NCI-H345 treated with DMSO at 0.1 percent for 48 hours (cell line): Measurements from ENCODE around the gene ANTXR1.

ENCODE experiments used
- DNase-seq: peaks from one replicate; lab custom pipeline; 2025; ENCODE audit not compliant: unreplicated experiment; lab: John Stamatoyannopoulos, UW

ANTXR1 gene

DNA sequence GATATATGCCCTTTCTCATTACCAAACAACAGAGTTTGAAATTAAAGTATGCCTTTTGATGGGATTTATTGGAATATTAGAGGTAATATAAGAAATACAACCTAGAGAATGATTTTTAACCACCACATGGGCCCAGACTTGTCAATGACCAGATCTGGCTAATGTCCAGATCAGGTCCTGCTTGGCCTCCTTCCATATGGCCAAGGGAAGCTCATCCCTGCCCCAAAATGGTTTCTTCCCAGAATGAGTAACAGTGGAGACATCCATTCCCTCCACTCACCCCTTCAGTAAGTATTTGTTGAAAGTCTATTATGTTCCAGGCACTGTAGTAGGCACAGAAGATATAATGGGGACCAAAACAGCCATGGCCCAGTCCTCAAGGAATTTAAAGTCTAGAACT lies 54.9 kb downstream of the ANTXR1 start:
- no peak for DNase-seq

DNA sequence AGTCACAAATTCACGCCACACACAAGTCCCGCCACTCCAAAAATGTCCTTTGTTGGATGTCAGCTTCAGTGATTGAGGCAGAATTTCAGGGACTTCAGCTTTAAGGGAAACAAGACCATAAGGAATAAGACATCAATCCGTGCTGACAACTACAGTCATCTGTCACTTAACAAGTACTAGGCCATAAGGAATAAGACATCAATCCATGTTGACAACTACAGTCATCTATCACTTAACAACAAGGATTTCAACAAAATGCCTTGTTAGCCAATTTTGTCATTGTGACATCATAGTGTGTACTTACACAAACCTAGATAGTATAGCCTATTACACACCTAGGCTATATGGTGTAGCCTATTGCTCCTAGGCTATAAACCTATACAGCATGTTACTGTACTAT lies 58.0 kb downstream of the ANTXR1 start:
- DNase-seq, result no peak

DNA sequence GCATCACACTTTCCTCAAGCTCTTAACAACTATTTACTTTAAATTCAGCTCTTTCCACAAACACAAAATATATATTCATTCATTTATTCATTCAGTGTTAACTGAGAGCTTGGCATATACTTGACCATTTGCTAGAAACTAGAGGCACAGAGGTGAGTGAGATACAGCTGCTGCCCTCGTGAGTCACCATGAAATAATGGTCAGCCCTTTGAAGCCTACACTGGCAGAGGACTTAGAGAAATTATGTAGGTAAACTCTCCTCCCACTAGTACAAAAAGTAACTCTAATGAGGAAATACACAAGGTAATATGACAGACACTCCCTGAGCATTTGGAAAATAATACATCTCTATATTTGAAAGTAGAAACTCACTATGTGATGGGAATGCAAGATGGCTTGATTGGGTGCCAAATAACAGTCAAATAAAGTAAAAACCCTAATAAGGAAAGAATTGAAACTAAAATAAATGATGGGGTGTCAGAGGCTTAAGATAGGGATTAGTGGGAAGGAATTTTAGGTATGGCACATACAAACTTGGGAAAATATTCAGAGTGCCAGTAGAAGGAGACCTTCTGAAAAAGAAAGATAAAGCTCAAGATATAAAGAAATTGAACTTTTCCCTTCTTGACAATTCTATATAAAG lies 61.1 kb downstream of the ANTXR1 start:
- DNase-seq, result no peak

DNA sequence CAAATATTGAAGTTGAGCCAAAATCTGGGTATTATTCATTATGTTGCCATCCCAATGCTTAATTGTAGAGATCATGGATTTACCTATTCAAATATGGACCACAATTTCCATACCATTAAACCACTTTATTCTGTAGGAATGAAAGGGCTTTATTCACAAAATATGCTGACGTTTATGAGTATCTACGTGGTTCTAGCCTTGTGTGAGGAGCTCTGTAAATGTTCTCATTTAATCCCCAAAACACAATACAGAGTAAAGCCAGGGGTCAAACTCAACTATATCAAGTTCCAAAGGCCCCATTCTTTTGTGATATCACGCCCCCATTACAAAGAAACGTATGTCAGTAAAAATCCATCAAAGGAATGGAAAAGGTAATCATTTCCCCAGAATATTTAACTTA lies 61.9 kb downstream of the ANTXR1 start:
- DNase-seq, result no peak

DNA sequence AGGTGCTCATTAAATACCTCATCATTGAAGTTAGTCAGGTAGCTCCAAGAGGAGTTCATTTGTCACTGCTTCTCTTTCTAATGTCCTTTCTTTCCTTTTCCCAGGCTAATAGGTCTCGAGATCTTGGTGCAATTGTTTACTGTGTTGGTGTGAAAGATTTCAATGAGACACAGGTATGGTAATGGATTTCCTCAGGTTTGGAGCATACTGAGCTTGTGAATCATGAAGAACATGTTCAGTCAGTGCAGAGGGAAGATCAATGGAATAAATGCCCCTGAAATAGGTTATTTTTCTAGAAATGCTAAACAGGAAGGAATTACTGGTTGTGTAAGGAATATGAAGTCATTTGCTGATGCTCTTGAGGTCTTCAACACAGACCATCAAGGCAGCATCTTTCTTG lies 62.5 kb downstream of the ANTXR1 start:
- no peak for DNase-seq

DNA sequence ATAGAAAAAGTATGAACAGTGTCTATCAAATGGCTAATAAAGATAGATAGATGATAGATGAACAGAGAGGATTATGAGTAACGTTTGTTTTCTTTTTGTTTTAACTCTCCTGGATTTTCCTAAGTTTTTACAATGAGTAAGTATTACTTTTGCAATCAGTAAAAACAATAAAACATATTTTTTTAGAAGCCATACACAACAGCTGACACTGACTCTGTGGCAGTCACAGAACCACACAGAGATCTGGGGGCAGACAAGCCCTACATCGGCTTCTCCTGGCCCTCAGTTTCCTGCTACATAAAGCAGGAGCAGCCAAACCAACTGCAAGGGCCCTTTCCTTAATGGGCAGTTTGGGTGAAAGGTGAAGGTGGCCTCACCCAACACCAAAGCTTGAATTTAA lies 63.6 kb downstream of the ANTXR1 start:
- DNase-seq, result no peak

DNA sequence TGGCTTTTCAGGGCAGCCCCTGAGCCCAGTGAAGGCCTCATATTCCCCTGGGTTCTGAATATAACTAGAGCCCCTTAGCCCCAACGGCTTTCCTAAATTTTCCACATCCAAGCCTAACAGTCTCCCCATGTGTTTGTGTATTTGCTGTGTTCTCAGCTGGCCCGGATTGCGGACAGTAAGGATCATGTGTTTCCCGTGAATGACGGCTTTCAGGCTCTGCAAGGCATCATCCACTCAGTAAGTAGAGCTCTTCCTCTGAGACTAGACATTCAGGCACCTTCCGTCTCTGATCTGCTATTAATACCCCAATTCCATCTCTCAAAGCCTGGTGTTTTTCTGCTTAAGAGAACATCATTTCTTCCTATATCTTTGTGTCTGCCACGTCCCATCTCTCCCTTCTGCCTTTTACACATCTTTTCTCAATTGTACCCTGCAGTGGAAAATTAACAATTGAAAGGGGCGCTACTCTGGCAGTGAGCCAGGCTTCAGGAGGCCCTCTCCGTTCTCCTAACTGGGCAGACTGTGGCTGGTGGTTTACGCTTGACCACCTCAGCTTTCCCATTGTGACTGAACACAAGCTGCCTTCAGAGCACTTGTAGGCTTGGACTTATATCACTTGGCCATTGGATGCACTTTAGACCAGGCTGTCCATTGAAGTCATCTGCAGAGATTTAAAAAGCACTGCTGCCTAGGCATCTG lies 64.4 kb downstream of the ANTXR1 start:
- no peak for DNase-seq

DNA sequence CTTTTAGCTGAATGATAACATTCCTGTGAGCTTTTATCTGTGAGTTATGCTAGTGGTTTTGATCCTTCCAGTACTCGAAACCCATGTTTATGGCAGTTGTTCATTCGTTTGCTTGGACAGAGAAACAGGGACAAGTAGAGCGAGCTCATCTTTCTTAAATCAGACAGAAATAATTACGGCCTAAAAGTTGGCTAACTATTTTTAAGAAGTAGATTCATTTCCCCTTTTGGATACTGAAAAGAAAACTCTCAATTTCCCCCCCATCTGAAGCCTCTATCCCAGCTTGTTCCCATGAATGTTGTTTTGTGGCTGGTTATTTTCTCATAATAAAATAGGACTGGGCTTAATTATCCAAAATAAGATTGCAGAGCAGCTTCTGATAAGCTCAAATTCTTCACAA lies 67.1 kb downstream of the ANTXR1 start:
- no peak for DNase-seq

DNA sequence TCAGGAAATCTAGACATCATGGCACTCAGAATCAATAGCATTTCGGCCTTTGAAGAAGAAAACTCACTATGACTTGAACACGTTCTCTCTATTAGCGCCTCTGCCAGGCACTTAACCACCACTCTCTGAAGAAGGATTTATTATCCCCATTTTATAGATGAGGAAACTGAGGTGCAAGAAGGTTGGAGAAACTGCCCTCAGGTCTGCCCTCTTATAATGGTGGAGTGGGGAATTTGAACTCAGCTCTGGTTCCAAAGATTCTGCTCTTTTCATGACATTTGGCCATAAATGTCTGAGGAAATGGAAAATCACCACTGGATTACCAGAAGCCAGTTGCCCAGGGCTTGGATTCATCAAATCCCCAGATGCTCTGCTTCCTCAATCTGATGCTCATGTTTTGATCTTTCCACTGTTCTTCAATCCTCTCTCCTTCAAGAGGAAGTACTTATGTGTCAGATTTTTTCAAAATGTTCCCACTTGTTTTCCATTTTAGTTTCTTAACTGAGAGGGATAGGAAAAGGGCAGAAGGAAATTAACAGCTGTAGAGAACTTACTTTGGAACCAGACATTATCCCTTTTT lies 68.1 kb downstream of the ANTXR1 start:
- DNase-seq, result no peak

DNA sequence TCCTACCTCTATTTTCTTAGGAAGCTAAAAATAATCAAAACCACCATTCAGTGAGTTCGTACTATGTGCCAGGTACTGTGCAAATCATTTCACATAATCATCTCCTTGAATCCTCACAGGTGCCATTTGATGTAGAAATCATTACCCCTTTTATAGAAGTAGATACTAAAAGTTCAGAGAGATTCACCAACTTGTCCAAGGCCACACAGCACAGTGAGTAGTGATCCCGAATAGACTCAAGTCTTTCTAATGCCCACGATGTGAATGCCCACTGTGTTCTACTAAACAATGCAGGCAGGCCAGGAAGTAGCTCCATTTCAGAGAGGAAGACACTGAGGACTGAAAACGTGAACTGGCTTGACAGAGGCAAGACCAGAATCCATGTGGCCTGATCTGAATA lies 68.8 kb downstream of the ANTXR1 start:
- DNase-seq, result no peak

DNA sequence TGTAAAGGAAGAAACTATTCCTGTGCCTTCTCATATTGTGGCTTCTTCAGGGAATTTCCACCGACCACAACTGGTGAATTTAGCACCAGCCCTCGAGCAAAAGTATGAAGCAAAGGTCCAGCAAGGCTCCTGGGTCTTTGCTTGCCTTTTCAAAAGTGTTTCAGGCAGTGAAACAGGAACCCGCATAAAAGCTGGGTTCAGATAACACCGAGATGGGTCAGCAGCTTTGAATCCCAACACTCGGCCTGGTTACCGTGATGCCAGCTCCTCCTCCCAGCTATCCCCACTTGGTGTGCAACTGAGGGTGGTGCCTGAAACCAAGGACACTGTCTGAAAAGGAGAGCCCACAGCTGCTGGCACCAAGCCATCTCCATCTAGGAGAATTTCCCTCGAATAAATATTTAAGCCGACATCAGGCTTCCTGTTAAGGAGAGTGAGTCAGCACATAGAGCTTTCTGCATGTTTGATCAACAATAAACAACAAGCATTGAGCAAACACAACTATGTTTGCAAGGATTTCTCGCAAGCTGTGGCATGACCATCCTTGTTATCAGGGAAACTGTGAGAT lies 69.5 kb downstream of the ANTXR1 start:
- peak; percentile 64 for DNase-seq

DNA sequence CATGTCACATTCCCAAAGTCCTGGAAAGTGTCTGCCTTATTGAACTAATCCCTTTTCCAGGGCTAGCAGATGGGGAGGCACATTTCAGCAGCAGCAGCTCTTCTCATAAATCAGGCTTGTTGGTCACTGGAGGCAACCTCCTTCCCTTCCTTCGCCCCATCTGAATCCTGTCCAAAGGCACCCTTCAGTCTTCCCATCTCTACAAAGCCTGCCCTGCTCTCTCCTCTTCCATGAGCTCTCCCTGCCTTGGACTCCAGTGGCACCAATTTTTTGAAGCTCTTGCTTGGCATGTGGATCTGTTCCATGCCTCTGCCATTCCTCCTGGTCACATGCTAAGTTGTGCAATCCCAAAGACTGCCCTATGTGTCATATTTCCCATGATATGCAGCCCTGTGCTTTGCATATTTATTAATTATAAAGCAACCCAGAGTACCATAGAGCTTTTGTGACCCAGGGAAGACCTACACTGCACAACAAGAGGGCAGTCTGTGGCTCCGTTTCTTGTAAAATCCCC lies 70.3 kb downstream of the ANTXR1 start:
- DNase-seq, result no peak

DNA sequence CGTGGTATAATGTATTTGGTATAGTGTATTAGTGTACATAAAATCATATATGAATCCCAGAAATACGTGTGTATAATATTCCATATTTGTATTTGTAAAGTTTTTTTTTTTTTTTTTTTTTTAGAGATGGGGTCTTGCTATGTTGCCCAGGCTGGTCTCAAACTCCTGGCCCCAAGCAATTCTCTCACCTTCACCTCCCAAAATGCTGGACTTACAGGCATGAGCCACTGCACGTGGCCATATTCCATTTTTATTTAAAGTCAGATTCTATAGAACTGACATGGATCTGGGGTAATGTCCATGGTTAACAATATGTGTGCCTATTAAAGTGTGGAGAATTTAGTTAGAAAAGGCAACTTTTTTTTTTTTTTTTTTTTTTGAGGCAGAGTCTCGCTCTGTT lies 71.5 kb downstream of the ANTXR1 start:
- no peak for DNase-seq

DNA sequence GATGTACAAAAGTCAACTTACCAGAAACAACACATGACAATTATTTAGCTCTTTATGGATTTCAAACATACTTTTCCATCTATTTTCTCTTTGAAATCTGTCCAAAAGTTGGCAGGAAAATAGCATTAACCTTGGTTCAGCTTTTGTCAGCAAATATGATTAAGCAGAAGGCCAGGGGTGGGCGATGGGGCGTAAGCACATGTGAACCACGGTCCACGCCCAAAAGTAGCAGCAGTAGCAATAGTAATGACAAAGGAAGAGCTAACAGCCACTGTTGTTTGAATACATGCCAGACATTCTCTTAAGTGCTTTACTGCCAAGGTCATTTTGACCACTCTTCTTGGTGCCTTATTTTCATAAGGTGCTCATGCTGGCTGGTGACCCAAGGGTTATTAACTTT lies 73.5 kb downstream of the ANTXR1 start:
- no peak for DNase-seq

DNA sequence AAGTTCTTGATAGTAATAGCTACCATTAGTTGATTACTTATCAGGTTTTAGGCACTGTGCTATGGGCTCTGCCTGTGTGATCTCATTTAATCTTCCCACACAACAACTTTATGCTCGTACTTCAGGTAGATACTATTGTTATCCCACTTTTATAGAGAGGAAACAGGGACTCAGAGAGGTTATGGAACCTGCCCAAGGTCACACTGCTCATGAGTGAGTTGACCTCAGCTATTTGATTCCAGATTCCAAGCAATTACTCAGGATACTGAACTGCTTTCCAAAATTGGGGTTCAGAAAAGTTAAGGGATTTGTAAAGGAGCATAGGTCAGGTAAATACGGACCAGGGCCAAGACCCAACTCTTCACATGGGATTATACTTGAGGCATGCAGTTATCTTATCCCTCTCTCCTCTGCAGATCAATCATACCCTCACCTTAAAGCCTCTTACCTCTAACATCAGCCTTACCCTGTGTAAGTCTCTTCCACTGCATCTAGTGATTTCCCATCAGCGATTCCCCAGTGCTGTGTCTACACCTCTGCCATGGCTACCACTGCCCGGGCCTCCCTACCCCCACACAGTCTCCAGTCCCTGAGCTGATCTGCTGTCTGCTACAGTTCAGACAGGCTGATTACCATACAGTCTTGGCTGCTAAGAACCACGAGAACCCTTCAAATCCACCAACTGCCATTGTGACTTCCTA lies 74.4 kb downstream of the ANTXR1 start:
- no peak for DNase-seq

DNA sequence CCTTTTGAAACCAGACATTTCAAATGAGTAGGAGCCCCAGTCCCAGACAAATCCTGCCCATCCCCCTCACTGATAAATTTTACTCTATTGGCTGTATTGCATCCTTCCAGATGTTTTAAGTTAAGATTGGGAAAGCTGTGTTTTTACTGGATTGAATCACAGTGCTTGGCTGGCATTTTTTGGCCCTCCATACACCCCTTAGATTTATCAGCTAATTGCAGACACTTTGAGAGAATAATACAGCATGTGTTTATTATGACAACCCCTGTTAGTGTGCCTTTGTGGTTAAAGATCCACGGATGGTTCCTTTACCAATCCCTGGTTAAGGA lies 74.9 kb downstream of the ANTXR1 start:
- no peak for DNase-seq

DNA sequence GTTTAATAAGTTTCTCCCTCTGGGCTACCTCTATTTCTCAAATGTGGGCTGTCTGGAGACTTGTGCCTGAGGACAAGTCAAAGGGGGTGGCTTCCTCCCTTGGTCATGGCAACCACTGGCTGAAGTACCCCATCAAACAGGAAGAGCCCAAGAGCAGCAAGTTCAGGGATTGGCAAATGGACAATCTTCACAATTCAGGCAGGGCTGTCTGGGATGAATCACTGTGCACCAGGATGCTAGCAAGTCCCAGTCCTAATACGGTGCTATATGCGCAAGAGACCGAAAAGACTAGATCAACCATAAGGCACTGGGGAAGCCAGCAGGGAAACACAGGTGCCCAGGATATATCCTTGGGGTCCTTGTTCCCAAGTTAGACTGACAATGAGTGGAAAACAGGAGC lies 75.5 kb downstream of the ANTXR1 start:
- DNase-seq, result no peak

DNA sequence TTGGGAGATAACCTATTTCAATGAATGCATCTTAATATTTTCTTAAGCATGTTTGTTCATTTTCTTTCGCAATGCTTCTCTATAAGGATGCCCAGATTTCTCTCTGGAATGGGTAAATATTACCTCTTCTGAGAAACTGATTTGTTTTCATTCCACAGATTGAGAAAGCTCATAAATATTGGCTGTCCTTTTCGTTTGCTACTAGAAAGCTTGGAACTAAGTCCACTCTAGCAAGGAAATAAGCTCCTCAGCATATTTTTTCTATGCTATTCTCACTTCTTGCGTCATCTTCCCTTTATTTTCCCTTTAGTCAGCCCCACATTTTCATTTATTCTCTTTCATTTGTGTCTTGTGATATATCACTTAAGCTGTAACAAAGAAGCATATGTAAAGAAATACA lies 76.3 kb downstream of the ANTXR1 start:
- DNase-seq, result no peak

DNA sequence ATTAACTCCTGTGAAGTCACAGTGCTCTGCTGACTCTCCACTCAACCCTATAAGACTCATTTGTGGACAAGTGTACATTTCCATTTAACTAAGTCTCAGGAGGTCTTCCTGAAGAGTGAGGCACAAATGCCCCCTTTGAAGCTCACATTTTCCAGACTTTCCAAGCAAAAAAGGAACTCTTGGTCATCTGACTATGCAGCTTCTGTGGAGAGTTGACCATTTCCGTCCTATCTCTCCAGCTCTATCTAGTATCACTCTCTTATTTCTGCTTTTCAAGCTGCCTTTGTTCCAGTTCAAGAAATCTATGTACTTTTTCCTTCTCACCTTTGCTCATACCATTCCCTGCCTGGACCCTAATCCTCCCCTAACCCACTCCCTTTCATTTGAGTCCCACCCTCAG lies 77.0 kb downstream of the ANTXR1 start:
- no peak for DNase-seq

DNA sequence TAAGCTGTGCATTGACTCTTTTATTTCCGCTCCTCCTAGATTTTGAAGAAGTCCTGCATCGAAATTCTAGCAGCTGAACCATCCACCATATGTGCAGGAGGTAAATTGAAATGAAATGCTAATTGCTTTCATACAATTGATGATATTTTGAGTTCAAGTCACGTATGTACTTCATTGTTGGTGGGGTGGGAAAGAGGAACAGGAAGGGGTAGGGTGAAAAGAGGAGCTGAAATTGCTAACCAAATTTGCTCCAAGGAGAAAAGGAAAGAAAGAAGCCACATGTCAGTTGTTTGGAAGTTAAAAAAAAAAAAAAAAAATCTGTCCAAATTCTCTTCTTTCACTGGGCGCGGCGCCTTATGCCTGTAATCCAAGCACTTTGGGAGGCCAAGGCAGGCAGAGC lies 77.8 kb downstream of the ANTXR1 start:
- DNase-seq, result no peak

DNA sequence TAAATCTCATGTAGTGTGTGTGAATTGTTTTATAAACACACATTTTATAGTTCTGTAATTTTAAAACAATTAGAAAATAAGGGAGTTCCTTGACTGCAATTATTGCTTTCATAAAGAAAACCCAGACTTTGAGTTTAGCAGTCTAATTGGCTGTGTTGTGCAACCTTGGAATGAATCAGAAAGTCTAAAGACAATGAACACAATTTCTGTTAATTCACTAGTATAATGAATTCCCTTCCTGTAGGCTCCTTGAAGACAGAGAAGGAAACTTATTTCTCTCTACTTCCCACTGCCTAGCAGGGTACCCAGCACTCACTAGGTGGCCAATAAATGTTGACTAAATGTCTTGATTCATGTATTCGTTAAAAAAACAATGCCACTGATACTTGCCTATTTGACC lies 79.9 kb downstream of the ANTXR1 start:
- DNase-seq, result no peak

DNA sequence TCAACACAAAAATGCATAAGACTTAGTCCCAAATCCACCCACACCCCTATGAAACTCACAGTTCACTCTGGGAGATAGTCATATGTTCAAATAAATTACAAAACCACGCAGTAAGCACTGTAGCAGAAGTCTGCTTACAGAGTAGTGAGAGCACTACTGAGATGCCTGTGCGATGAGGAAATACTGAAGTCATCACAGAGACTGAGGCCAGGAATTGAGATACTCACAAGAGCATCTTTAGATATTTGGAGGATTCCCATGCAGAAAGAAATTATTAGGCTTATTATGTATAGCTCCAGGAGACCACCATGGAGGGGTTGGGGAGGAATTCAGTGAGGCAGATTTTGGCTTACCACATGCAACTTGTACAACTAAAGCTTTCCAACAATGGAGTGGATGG lies 82.3 kb downstream of the ANTXR1 start:
- no peak for DNase-seq
